Neural cell (in vitro differentiated cells): ENCODE data around the gene CMTM8. TPM values are rescaled to one million over a fixed set of nuclear protein-coding genes. Genes with fewer than 3 reads are reported as not detected.

ENCODE experiments used
- H2AFZ ChIP-seq: fragments of 200-600, 300-800 bp; sonication (generic), shearing (Covaris generic); 2 replicates; pipeline ENCODE4 v1.6.0; 2014; ENCODE audit warnings: low read depth, mild to moderate bottlenecking, antibody characterized with exemption, low read length, moderate library complexity
- H3F3A ChIP-seq: fragments of 200-600 bp; shearing (Covaris generic); 2 replicates; pipeline ENCODE4 v1.6.1; 2016; ENCODE audit warnings: mild to moderate bottlenecking, moderate library complexity, mixed read lengths, antibody characterized with exemption, low read length; ENCODE audit not compliant: insufficient read depth, poor library complexity, severe bottlenecking
- H3K27ac ChIP-seq: fragments of 200-600, 300-800 bp; sonication (generic), shearing (Covaris generic); 2 replicates; pipeline ENCODE4 v1.5.1; 2014; ENCODE audit warnings: mild to moderate bottlenecking, low read length, moderate library complexity
- H3K27me3 ChIP-seq: fragments of 300-800, 200-600 bp; sonication (generic), shearing (Covaris generic); 2 replicates; pipeline ENCODE4 v1.6.0; 2014; ENCODE audit warnings: mild to moderate bottlenecking, low read depth, low read length, moderate library complexity; ENCODE audit not compliant: insufficient read depth
- H3K36me3 ChIP-seq: fragments of 300-800, 200-600 bp; sonication (generic), shearing (Covaris generic); 2 replicates; pipeline ENCODE4 v1.5.1; 2014; ENCODE audit warnings: mild to moderate bottlenecking, antibody characterized with exemption, low read length, moderate library complexity; ENCODE audit not compliant: insufficient read depth
- H3K4me2 ChIP-seq: fragments of 300-800, 200-600 bp; sonication (generic), shearing (Covaris generic); 2 replicates; pipeline ENCODE4 v1.6.0; 2014; ENCODE audit warnings: mild to moderate bottlenecking, low read length
- H3K4me3 ChIP-seq: fragments of 300-800, 200-600 bp; sonication (generic), shearing (Covaris generic); 2 replicates; pipeline ENCODE4 v1.5.1; 2014; ENCODE audit warnings: mild to moderate bottlenecking, low read length, moderate library complexity
- H3K79me2 ChIP-seq: fragments of 200-600 bp; shearing (Covaris generic); replicated peaks from 2 replicates; pipeline ENCODE4 v1.6.0; 2014; ENCODE audit warnings: mild to moderate bottlenecking, low read length, moderate library complexity; ENCODE audit not compliant: insufficient read depth
- H3K9ac ChIP-seq: fragments of 300-800, 200-600 bp; sonication (generic), shearing (Covaris generic); 2 replicates; pipeline ENCODE4 v1.6.1; 2016; ENCODE audit warnings: mild to moderate bottlenecking, low read length, mixed read lengths
- H3K9me2 ChIP-seq: fragments of 200-600 bp; shearing (Covaris generic); 2 replicates; pipeline ENCODE4 v1.6.1; 2016; ENCODE audit warnings: mild to moderate bottlenecking, low read length, mixed read lengths; ENCODE audit not compliant: insufficient read depth
- H3K9me3 ChIP-seq: fragments of 200-600, 300-800 bp; sonication (generic), shearing (Covaris generic); 2 replicates; pipeline ENCODE4 v1.6.1; 2016; ENCODE audit warnings: mild to moderate bottlenecking, mixed run types, low read length, moderate library complexity, mixed read lengths
- H4K20me1 ChIP-seq: fragments of 200-600 bp; shearing (Covaris generic); 2 replicates; pipeline ENCODE4 v1.6.1; 2016; ENCODE audit warnings: mild to moderate bottlenecking, mixed run types; ENCODE audit not compliant: insufficient read depth
- CTCF ChIP-seq: fragments of 450-650 bp; IDR thresholded peaks from 2 replicates; pipeline ENCODE4 v1.5.1; 2014; ENCODE audit warnings: antibody characterized with exemption, mild to moderate bottlenecking, moderate library complexity; ENCODE audit not compliant: poor library complexity, severe bottlenecking
- EP300 ChIP-seq: fragments of 450-650 bp; conservative IDR thresholded peaks from 2 replicates; pipeline ENCODE4 v1.6.1; 2014; ENCODE audit warnings: antibody characterized with exemption, mild to moderate bottlenecking, moderate library complexity; ENCODE audit not compliant: poor library complexity, severe bottlenecking
- EZH2 ChIP-seq: fragments of 200-600, 300-800 bp; shearing (Covaris generic), sonication (generic); IDR thresholded peaks from 2 replicates; pipeline ENCODE4 v1.6.1; 2014; ENCODE audit warnings: antibody characterized with exemption, low read length, borderline replicate concordance, mild to moderate bottlenecking; ENCODE audit not compliant: insufficient read depth, poor library complexity, severe bottlenecking
- MXI1 ChIP-seq: fragments of 450-650 bp; conservative IDR thresholded peaks from 2 replicates; pipeline ENCODE4 v1.6.1; 2014; ENCODE audit warnings: antibody characterized with exemption, mild to moderate bottlenecking; ENCODE audit not compliant: poor library complexity, severe bottlenecking
- POLR2AphosphoS5 ChIP-seq: IDR thresholded peaks from 2 replicates; pipeline ENCODE4 v1.6.1; 2012
- RAD21 ChIP-seq: fragments of 450-650 bp; conservative IDR thresholded peaks from 2 replicates; pipeline ENCODE4 v1.6.1; 2014; ENCODE audit warnings: antibody characterized with exemption, mild to moderate bottlenecking, moderate library complexity
- SMC3 ChIP-seq: fragments of 450-650 bp; conservative IDR thresholded peaks from 2 replicates; pipeline ENCODE4 v1.6.1; 2014; ENCODE audit warnings: antibody characterized with exemption, mild to moderate bottlenecking, moderate library complexity; ENCODE audit not compliant: poor library complexity
- TAF1 ChIP-seq: IDR thresholded peaks from 2 replicates; pipeline ENCODE4 v1.6.1; 2012; ENCODE audit warnings: low read depth
- polyA plus RNA-seq: library from polyadenylated mRNA; depleted of rRNA; stranded (reverse); fragments of >200 nt; gene quantifications from 2 replicates; pipeline ENCODE4 v1.2.3, GENCODE V29; 2014
- TF ChIP-seq, protein P1 (sequence below): IDR thresholded peaks from 2 replicates; pipeline ENCODE4 v1.6.1; 2012; ENCODE audit warnings: borderline replicate concordance

The CMTM8 gene
- polyA plus RNA-seq, 1 donor from 2014 or later, result not detected

DNA sequence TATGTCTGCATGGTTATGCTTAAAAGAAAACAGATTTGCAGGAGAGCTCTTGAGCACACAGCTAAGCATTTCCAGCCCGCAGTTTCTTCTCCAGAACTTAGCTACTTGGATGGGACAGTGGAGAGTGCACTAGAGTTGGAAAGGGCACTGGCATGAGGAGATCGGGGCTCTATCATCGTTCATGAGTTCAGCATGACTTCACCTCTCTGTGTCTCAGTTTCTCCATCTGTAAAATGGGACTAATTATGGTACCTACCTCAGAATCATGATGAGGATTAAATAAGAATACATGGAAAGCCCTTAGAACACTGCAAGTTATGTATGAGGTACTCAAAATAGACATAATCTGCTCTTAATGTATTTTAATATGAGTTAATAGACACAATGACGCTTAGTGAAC lies 69.9 kb downstream of the CMTM8 start:
- Histone ChIP-seq H3K79me2 (no peaks in the 10 kb centered on the region), H3K9me2 (no peaks in the 10 kb centered on the region), H3K27me3 (no peaks in the 10 kb centered on the region), H3K27ac (no peak overlapping the region), H3K36me3 (no peaks in the 10 kb centered on the region), H3K9me3 (no peaks in the 10 kb centered on the region), H4K20me1 (no peaks in the 10 kb centered on the region), H3K4me2 (no peak overlapping the region), H3K9ac (no peak overlapping the region), H3F3A (no peaks in the 10 kb centered on the region), H2AFZ (no peak overlapping the region), H3K4me3 (no peak overlapping the region)
- no peak for TF ChIP-seq POLR2AphosphoS5
- TF ChIP-seq, protein P1, sequence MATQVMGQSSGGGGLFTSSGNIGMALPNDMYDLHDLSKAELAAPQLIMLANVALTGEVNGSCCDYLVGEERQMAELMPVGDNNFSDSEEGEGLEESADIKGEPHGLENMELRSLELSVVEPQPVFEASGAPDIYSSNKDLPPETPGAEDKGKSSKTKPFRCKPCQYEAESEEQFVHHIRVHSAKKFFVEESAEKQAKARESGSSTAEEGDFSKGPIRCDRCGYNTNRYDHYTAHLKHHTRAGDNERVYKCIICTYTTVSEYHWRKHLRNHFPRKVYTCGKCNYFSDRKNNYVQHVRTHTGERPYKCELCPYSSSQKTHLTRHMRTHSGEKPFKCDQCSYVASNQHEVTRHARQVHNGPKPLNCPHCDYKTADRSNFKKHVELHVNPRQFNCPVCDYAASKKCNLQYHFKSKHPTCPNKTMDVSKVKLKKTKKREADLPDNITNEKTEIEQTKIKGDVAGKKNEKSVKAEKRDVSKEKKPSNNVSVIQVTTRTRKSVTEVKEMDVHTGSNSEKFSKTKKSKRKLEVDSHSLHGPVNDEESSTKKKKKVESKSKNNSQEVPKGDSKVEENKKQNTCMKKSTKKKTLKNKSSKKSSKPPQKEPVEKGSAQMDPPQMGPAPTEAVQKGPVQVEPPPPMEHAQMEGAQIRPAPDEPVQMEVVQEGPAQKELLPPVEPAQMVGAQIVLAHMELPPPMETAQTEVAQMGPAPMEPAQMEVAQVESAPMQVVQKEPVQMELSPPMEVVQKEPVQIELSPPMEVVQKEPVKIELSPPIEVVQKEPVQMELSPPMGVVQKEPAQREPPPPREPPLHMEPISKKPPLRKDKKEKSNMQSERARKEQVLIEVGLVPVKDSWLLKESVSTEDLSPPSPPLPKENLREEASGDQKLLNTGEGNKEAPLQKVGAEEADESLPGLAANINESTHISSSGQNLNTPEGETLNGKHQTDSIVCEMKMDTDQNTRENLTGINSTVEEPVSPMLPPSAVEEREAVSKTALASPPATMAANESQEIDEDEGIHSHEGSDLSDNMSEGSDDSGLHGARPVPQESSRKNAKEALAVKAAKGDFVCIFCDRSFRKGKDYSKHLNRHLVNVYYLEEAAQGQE, result no peak
- TF ChIP-seq TAF1, result no peak
- TF ChIP-seq RAD21, result no peak
- no peak for TF ChIP-seq EZH2
- TF ChIP-seq SMC3, result no peak
- TF ChIP-seq MXI1, result no peak
- no peak for TF ChIP-seq CTCF
- TF ChIP-seq EP300, result no peak

DNA sequence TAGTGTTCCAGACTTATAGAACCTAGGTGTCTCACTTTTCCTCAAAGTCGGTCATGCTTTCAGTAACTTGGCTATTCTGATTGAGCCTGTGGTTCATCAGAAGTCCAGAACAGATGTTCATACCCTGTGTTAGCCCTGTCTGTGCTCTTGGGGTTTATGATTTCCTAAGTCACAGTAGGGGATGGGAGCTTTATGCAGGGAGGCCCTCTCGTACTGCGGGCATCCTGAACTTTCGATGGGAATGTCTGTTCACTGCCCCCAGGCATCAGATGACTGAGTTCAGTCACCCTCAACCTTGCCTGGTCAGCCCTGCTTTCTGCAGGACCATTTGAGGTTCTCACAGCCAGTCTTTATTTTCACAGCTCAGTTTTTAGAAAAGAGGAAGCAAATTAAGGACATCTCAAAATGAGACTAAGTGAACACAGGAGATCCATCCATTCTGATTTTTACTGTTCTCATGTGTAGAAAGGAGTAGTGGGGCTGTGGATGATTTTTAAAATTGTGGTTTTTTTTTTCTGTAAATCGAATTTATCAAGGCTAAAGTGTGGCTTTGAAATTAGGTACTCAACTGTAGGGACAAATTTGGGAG lies 71.3 kb downstream of the CMTM8 start:
- Histone ChIP-seq H3K79me2 (no peaks in the 10 kb centered on the region), H3K36me3 (no peaks in the 10 kb centered on the region), H3K27ac (no peak overlapping the region), H3K27me3 (no peaks in the 10 kb centered on the region), H3K9ac (no peak overlapping the region), H3K9me2 (no peaks in the 10 kb centered on the region), H3K4me2 (no peak overlapping the region), H3K4me3 (no peak overlapping the region), H4K20me1 (no peaks in the 10 kb centered on the region), H2AFZ (no peak overlapping the region), H3K9me3 (no peaks in the 10 kb centered on the region), H3F3A (no peaks in the 10 kb centered on the region)
- TF ChIP-seq TAF1 (no peak), MXI1 (no peak), POLR2AphosphoS5 (no peak), EP300 (no peak), EZH2 (no peak), RAD21 (no peak), SMC3 (no peak), CTCF (no peak)
- TF ChIP-seq, protein P1, result no peak
